GM12878 (cell line): ENCODE measurements around the gene FAM50A. TPM values are rescaled to one million over a fixed set of nuclear protein-coding genes. Genes with fewer than 3 reads are reported as not detected.

ENCODE experiments used
- ATAC-seq: fragments of 200-7000 bp; cut with Tn5 transposase; 3 replicates; pipeline ENCODE4 v1.9.1; 2020; ENCODE audit warnings: mild to moderate bottlenecking, moderate library complexity
- BruUV-seq: library from RNA; stranded (reverse); fragments of 400-500 nt; replicated peaks from 2 replicates; lab custom pipeline; 2021; lab: Mats Ljungman, UMichigan
- CTCF ChIA-PET: fragments of 300-600 bp; sonication (Branson Sonifier 250); formaldehyde crosslinking; extraction: SDS; loops from one replicate; lab custom pipeline; 2021; ENCODE audit warnings: inconsistent platforms; lab: Yijun Ruan, JAX
- POLR2A ChIA-PET: fragments of 350-600 bp; formaldehyde crosslinking; extraction: SDS; loops from one replicate; lab custom pipeline; 2021; ENCODE audit warnings: inconsistent platforms; lab: Charles Lee
- RAD21 ChIA-PET: fragments of 300-600 bp; sonication (Branson Sonifier 250); formaldehyde crosslinking; loops from one replicate; lab custom pipeline; 2023; ENCODE audit warnings: antibody characterized with exemption; ENCODE audit not compliant: unreplicated experiment; lab: Charles Lee
- SMC1A ChIA-PET: fragments of 300-600 bp; sonication (Branson Sonifier 250); formaldehyde crosslinking; loops from one replicate; lab custom pipeline; 2023; ENCODE audit not compliant: unreplicated experiment, uncharacterized antibody; lab: Charles Lee
- DNase-seq: peaks from one replicate; pipeline ENCODE4 v3.0.0-alpha.2; 2011; ENCODE audit warnings: low read depth, low spot score
- FAIRE-seq: peaks from 3 replicates; lab custom pipeline; 2011; peaks lifted over from hg19 to GRCh38; lab: Jason Lieb, UNC
- H2AFZ ChIP-seq: 2 replicates; pipeline ENCODE4 v1.6.0; 2011; ENCODE audit warnings: low read depth, low read length, control low read depth; ENCODE audit not compliant: control insufficient read depth
- H3K27ac ChIP-seq: 2 replicates; pipeline ENCODE4 v1.5.1; 2011; ENCODE audit warnings: control low read depth; ENCODE audit not compliant: control insufficient read depth, insufficient read depth
- H3K27me3 ChIP-seq, 2 experiments: replicated peaks in 1 of 2; 2 replicates each; pipeline versions ENCODE4 v1.6.0 to v1.6.1; 2011; ENCODE audit warnings: low read length in 1 of 2; ENCODE audit not compliant: control insufficient read depth in 2 of 2, insufficient read depth in 2 of 2
- H3K36me3 ChIP-seq, 2 experiments: 2 replicates each; pipeline ENCODE4 v1.5.1; 2011; ENCODE audit warnings: low read length in 1 of 2; ENCODE audit not compliant: control insufficient read depth in 2 of 2, insufficient read depth in 2 of 2
- H3K4me1 ChIP-seq: 2 replicates; pipeline ENCODE4 v1.6.1; 2011; ENCODE audit warnings: mild to moderate bottlenecking, low read length, moderate library complexity, mixed read lengths; ENCODE audit not compliant: control insufficient read depth, insufficient read depth
- H3K4me2 ChIP-seq: 2 replicates; pipeline ENCODE4 v1.6.0; 2011; ENCODE audit warnings: control low read depth; ENCODE audit not compliant: control insufficient read depth, insufficient read depth
- H3K4me3 ChIP-seq: fragments of 200-600 bp; sonication (generic); 2 replicates; pipeline ENCODE4 v1.5.1; 2016
- H3K79me2 ChIP-seq: 2 replicates; pipeline ENCODE4 v1.6.0; 2011; ENCODE audit warnings: low read length; ENCODE audit not compliant: control insufficient read depth, insufficient read depth
- H3K9ac ChIP-seq: 2 replicates; pipeline ENCODE4 v1.8.0; 2011; ENCODE audit warnings: low read length, control low read depth, mixed read lengths; ENCODE audit not compliant: control insufficient read depth, insufficient read depth
- H3K9me3 ChIP-seq: replicated peaks from 3 replicates; pipeline ENCODE4 v1.5.1; 2011; ENCODE audit warnings: mild to moderate bottlenecking, low read length; ENCODE audit not compliant: control insufficient read depth, insufficient read depth
- H4K20me1 ChIP-seq: 2 replicates; pipeline ENCODE4 v1.6.0; 2011; ENCODE audit not compliant: control insufficient read depth, insufficient read depth
- BCL11A ChIP-seq: IDR thresholded peaks from 2 replicates; pipeline ENCODE4 v1.6.1; 2011; ENCODE audit warnings: low read depth, low read length
- FOXK2 ChIP-seq: fragments of 450-650 bp; IDR thresholded peaks from 2 replicates; pipeline ENCODE4 v1.6.1; 2017; ENCODE audit warnings: mild to moderate bottlenecking, moderate library complexity
- GATAD2B ChIP-seq: fragments of 450-650 bp; conservative IDR thresholded peaks from 2 replicates; pipeline ENCODE4 v1.6.1; 2017; ENCODE audit warnings: low read depth, mild to moderate bottlenecking, moderate library complexity
- HDAC6 ChIP-seq: fragments of 200-600 bp; sonication (generic); IDR thresholded peaks from one replicate; pipeline ENCODE4 v1.8.0; 2017; ENCODE audit warnings: antibody characterized with exemption; ENCODE audit not compliant: unreplicated experiment
- PAX5 ChIP-seq: IDR thresholded peaks from 2 replicates; pipeline ENCODE4 v1.6.1; 2011; ENCODE audit warnings: low read depth, low read length, borderline replicate concordance
- RBBP5 ChIP-seq: fragments of 200-600 bp; sonication (generic); conservative IDR thresholded peaks from 2 replicates; pipeline ENCODE4 v1.6.1; 2016
- REST ChIP-seq: IDR thresholded peaks from 2 replicates; pipeline ENCODE4 v1.6.1; 2012; ENCODE audit warnings: mild to moderate bottlenecking, low read depth, low read length
- SUZ12 ChIP-seq: fragments of 200-600 bp; sonication (generic); IDR thresholded peaks from one replicate; pipeline ENCODE4 v1.6.1; 2018; ENCODE audit warnings: antibody characterized with exemption, mild to moderate bottlenecking; ENCODE audit not compliant: unreplicated experiment
- ZNF687 ChIP-seq: fragments of 450-650 bp; IDR thresholded peaks from 2 replicates; pipeline ENCODE4 v1.6.1; 2017; ENCODE audit warnings: mild to moderate bottlenecking, moderate library complexity
- ZSCAN29 ChIP-seq: fragments of 450-650 bp; IDR thresholded peaks from 2 replicates; pipeline ENCODE4 v1.6.1; 2017; ENCODE audit warnings: mild to moderate bottlenecking, moderate library complexity
- WGBS: methylation state at CpG from one replicate; pipeline ENCODE4 v1.1.6; 2016; ENCODE audit warnings: low lambda C conversion rate; ENCODE audit not compliant: insufficient replicate concordance, insufficient coverage; ENCODE audit errors: missing lambda C conversion rate; 5-methylcytosine and 5-hydroxymethylcytosine counted together
- in situ Hi-C: fragments of 300-500 bp; cut with MboI; formaldehyde crosslinking; loops from 9 replicates; pipeline ENCODE4 v1.14.3; 2018; ENCODE audit warnings: mixed read lengths
- intact Hi-C: fragments of 100-400 bp; cut with micrococcal nuclease; formaldehyde crosslinking; loops from one replicate; pipeline ENCODE4 v1.14.2; 2022; ENCODE audit not compliant: unreplicated experiment
- polyA plus RNA-seq, 11 experiments: library from polyadenylated mRNA; depleted of rRNA in 4 of 11; unstranded in 6 of 11; stranded (reverse) in 5 of 11; fragments of >200 nt; fragmentation: Nextera tagmentation in 4 of 11; fragmentation: Illumina TruSeq in 1 of 11; extraction: Ambion mirVana in 4 of 11; extraction: Trizol in 1 of 11; gene quantifications; 1 replicate in 1 of 11; 2 replicates in 10 of 11; pipeline versions ENCODE4 v1.2.1 to v1.2.3, GENCODE V29; 2011 to 2016; ENCODE audit warnings: inconsistent platforms in 2 of 11, missing spikeins in 2 of 11, low read depth in 1 of 11
- total RNA-seq, 4 experiments: library from RNA; depleted of rRNA in 3 of 4; stranded (reverse); fragments of >200 nt in 3 of 4; fragmentation: Illumina TruSeq in 1 of 4; extraction: Trizol in 1 of 4; gene quantifications; 2 replicates each; pipeline versions ENCODE4 v1.2.1 to v1.2.3, GENCODE V29; 2013 to 2021

Gene FAM50A
- total and polyA plus RNA-seq, 10 of the 15 experiments (the other 5 are each of a cell fraction or from before 2014, with no cell fraction given), result 4.2 to 46.7 (median 34.6) TPM

GRCh38 chrX:154441984-154442707, 1.8 kb upstream of the FAM50A start (continued):
- TF ChIP-seq ZNF687 (no peak), PAX5 (no peak)

GRCh38 chrX:154443479-154443910, 446 bp upstream of the FAM50A start:
- peak; percentile 8; the same call in 1 of the 3 replicates for ATAC-seq
- no peak for FAIRE-seq
- ChIA-PET CTCF (interaction anchor here (0.8 kb wide), 1 partner anchor 16 kb away, joined by 3 read pairs; no protein-coding TSS in a partner anchor), POLR2A (interaction anchor here (0.9 to 1.1 kb wide), 2 partner anchors 42 to 44 kb away, joined by 3 read pairs; no protein-coding TSS in a partner anchor), RAD21 (interaction anchor here (1.3 kb wide), 1 partner anchor 33 kb away, joined by 3 read pairs; no protein-coding TSS in a partner anchor), SMC1A (no interaction called here)
- Histone ChIP-seq H3K4me1 (0 out of 2 replicates have a peak, but pooled peaks cover 3% of the 10 kb centered on the region), H3K79me2 (peaks cover 13% of the 10 kb centered on the region), H3K9ac (no peak overlapping the region), H3K36me3 (peaks cover 0 to 5% of the 10 kb centered on the region in 2 experiments; a peak in 1 of 4 replicates), H3K4me3 (peak overlapping the region; percentile 50; the same call in 1 of the 2 replicates), H3K27ac (no peak overlapping the region), H2AFZ (0 out of 2 replicates have a peak overlapping the region, but pooled peaks have one; percentile 4), H3K27me3 (no peaks in the 10 kb centered on the region), H4K20me1 (no peaks in the 10 kb centered on the region), H3K9me3 (no peaks in the 10 kb centered on the region), H3K4me2 (peak overlapping the region; percentile 82)
- in situ Hi-C loops, result no loop called here
- 41% methylated on average over 10 of the region's 10 CpGs for WGBS
- no peak for TF ChIP-seq ZSCAN29
- no peak for TF ChIP-seq SUZ12
- TF ChIP-seq FOXK2, result no peak
- no peak for TF ChIP-seq BCL11A
- no peak for TF ChIP-seq HDAC6
- TF ChIP-seq GATAD2B, result no peak
- no peak for TF ChIP-seq REST
- no peak for TF ChIP-seq RBBP5
- no peak for DNase-seq
- intact Hi-C loops, result no loop called here
- no TSS peak for BruUV-seq
